ENCODE results near the gene CHI3L1.

Gene CHI3L1

GRCh38 chr1:203149188-203149840 lies 37.2 kb downstream of the CHI3L1 start:
- no peak for DNase-seq

GRCh38 chr1:203148579-203148978 lies 37.9 kb downstream of the CHI3L1 start:
- no peak for DNase-seq

- no peak for DNase-seq
Measured at GRCh38 chr1:203148127-203148526, 38.4 kb downstream of the CHI3L1 start.

GRCh38 chr1:203147376-203147775 lies 39.1 kb downstream of the CHI3L1 start:
- DNase-seq: no peak

GRCh38 chr1:203146537-203146936 lies 40.0 kb downstream of the CHI3L1 start:
- DNase-seq: no peak

- DNase-seq: no peak
Measured at GRCh38 chr1:203146042-203146369, 40.5 kb downstream of the CHI3L1 start.

GRCh38 chr1:203145321-203146041 lies 41.0 kb downstream of the CHI3L1 start:
- no peak for DNase-seq

- DNase-seq: no peak
Measured at GRCh38 chr1:203144661-203145060, 41.8 kb downstream of the CHI3L1 start.

- no peak for DNase-seq
Measured at GRCh38 chr1:203143641-203144040, 42.9 kb downstream of the CHI3L1 start.

- DNase-seq: no peak
Measured at GRCh38 chr1:203142684-203143408, 43.7 kb downstream of the CHI3L1 start.

GRCh38 chr1:203142124-203142523 lies 44.4 kb downstream of the CHI3L1 start:
- DNase-seq: no peak

- DNase-seq: no peak
Measured at GRCh38 chr1:203140743-203141520, 45.6 kb downstream of the CHI3L1 start.

GRCh38 chr1:203139976-203140475 lies 46.5 kb downstream of the CHI3L1 start:
- DNase-seq: no peak

GRCh38 chr1:203138066-203138465 lies 48.4 kb downstream of the CHI3L1 start:
- no peak for DNase-seq

GRCh38 chr1:203137324-203137723 lies 49.2 kb downstream of the CHI3L1 start:
- no peak for DNase-seq

GRCh38 chr1:203136409-203137042 lies 50.0 kb downstream of the CHI3L1 start:
- DNase-seq: no peak

- DNase-seq: no peak
Measured at GRCh38 chr1:203135636-203136305, 50.7 kb downstream of the CHI3L1 start.

GRCh38 chr1:203133970-203134725 lies 52.4 kb downstream of the CHI3L1 start:
- no peak for DNase-seq

GRCh38 chr1:203131548-203132200 lies 54.8 kb downstream of the CHI3L1 start:
- no peak for DNase-seq

GRCh38 chr1:203130358-203130985 lies 56.0 kb downstream of the CHI3L1 start:
- DNase-seq: no peak
